Right lobe of liver (tissue), 6 donors: ENCODE data around the gene DYNLL2. TPM values are rescaled to one million over a fixed set of nuclear protein-coding genes. Genes with fewer than 3 reads are reported as not detected.

Experiments
- ATAC-seq, 4 donors: fragments of 200-7000 bp; cut with Tn5 transposase; one replicate each; pipeline ENCODE4 v1.9.1; 2020; ENCODE audit warnings: mild to moderate bottlenecking in 4 of 4, moderate library complexity in 4 of 4
- DNase-seq, 3 donors: peaks; one replicate each; pipeline ENCODE4 v3.0.0-alpha.2; 2020
- H3K27ac ChIP-seq, 3 donors: fragments of 200-600 bp; one replicate each; pipeline ENCODE4 v1.8.0; 2022
- H3K27me3 ChIP-seq, 2 donors: fragments of 200-600 bp; one replicate each; pipeline ENCODE4 v1.8.0; 2022
- H3K36me3 ChIP-seq, 4 donors: fragments of 200-600 bp; sonication (generic) in 1 of 4; one replicate each; pipeline versions ENCODE4 v1.5.1 to v1.8.0; 2017 to 2022; ENCODE audit warnings: control low read depth in 1 of 4
- H3K4me1 ChIP-seq, 4 donors: fragments of 200-600 bp; sonication (generic) in 1 of 4; one replicate each; pipeline versions ENCODE4 v1.5.1 to v1.8.0; 2017 to 2022; ENCODE audit warnings: control low read depth in 1 of 4
- H3K4me3 ChIP-seq, 3 donors: fragments of 200-600 bp; one replicate each; pipeline ENCODE4 v1.8.0; 2022
- H3K9me3 ChIP-seq, 4 donors: fragments of 200-600 bp; sonication (generic) in 1 of 4; one replicate each; pipeline versions ENCODE4 v1.5.1 to v1.8.0; 2017 to 2022; ENCODE audit warnings: control low read depth in 1 of 4
- POLR2A ChIP-seq: fragments of 450-650 bp; IDR thresholded peaks from one replicate; pipeline ENCODE4 v1.6.1; 2017; ENCODE audit warnings: antibody characterized with exemption, mild to moderate bottlenecking
- WGBS: methylation state at CpG from one replicate; pipeline ENCODE4 v1.1.6; 2018; ENCODE audit warnings: low coverage, low lambda C conversion rate; ENCODE audit not compliant: insufficient coverage; ENCODE audit errors: missing lambda C conversion rate; 5-methylcytosine and 5-hydroxymethylcytosine counted together
- intact Hi-C, 2 donors: fragments of 100-400 bp; cut with DNase I; formaldehyde crosslinking; loops; one replicate each; pipeline versions ENCODE4 v1.11.2 to v1.14.1; 2022
- total RNA-seq, 6 experiments: library from RNA; depleted of rRNA in 2 of 6; stranded (reverse); fragments of >200 nt in 2 of 6; fragmentation: NEBNext Ultra II Directional in 3 of 6; extraction: Animal tissue kit (Norgen Biotek cat#: 25700) in 3 of 6; gene quantifications; one replicate each; pipeline versions ENCODE4 v1.1.0 to v1.2.4, GENCODE V29; 2016 to 2023
- TF ChIP-seq, protein P1 (sequence below), 4 donors: fragments of 200-600 bp in 3 of 4; fragments of 450-650 bp in 1 of 4; IDR thresholded peaks; one replicate each; pipeline versions ENCODE4 v1.5.1 to v1.8.0; 2016 to 2022; ENCODE audit warnings: antibody characterized with exemption in 4 of 4, mild to moderate bottlenecking in 2 of 4
- donor health status: DM: no; HTN: yes; CAD: no.
- donor health status: DM: no; HTN: no; CAD: no.
- donor health status: DM: no; HTN: no; CAD: no.
- donor health status: DM: no; HTN: yes; CAD: no.
- donor health status: DM: no; HTN: yes; CAD: no.

The DYNLL2 gene
- total RNA-seq, 6 experiments from 2014 or later, result 13.3 to 28.7 (median 17.7) TPM

GRCh38 chr17:58085039-58085715 lies 2.0 kb downstream of the DYNLL2 start:
- DNase-seq (no peak), ATAC-seq (no peak)
- Histone ChIP-seq H3K27ac (peak overlapping the region in 1 of 3 donors; percentile 86), H3K36me3 (peaks cover 4 to 22% (median 6%) of the 10 kb centered on the region in 4 donors), H3K9me3 (no peaks in the 10 kb centered on the region), H3K4me3 (peak overlapping the region in 2 of 3 donors; percentile 96 to 98), H3K27me3 (no peaks in the 10 kb centered on the region), H3K4me1 (peaks cover 0 to 16% (median 6%) of the 10 kb centered on the region in 4 donors)
- intact Hi-C loops, result no loop called here
- no peak for TF ChIP-seq POLR2A
- TF ChIP-seq, protein P1, sequence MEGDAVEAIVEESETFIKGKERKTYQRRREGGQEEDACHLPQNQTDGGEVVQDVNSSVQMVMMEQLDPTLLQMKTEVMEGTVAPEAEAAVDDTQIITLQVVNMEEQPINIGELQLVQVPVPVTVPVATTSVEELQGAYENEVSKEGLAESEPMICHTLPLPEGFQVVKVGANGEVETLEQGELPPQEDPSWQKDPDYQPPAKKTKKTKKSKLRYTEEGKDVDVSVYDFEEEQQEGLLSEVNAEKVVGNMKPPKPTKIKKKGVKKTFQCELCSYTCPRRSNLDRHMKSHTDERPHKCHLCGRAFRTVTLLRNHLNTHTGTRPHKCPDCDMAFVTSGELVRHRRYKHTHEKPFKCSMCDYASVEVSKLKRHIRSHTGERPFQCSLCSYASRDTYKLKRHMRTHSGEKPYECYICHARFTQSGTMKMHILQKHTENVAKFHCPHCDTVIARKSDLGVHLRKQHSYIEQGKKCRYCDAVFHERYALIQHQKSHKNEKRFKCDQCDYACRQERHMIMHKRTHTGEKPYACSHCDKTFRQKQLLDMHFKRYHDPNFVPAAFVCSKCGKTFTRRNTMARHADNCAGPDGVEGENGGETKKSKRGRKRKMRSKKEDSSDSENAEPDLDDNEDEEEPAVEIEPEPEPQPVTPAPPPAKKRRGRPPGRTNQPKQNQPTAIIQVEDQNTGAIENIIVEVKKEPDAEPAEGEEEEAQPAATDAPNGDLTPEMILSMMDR (IDR thresholded peaks at IDR 0.05), result no peak
- 51% methylated on average over 6 of the region's 8 CpGs for WGBS

GRCh38 chr17:58086953-58087352 lies 3.7 kb downstream of the DYNLL2 start:
- no peak for DNase-seq
- peaks cover 0 to 16% (median 6%) of the 10 kb centered on the region in 4 donors for H3K4me1 ChIP-seq
- H3K9me3 ChIP-seq, result no peaks in the 10 kb centered on the region
- ATAC-seq, result no peak
- 71% methylated on average over 8 of the region's 8 CpGs for WGBS
- no peaks in the 10 kb centered on the region for H3K27me3 ChIP-seq
- H3K27ac ChIP-seq, result no peak overlapping the region
- no peak overlapping the region for H3K4me3 ChIP-seq
- H3K36me3 ChIP-seq, result peaks cover 4 to 40% (median 14%) of the 10 kb centered on the region in 4 donors
- TF ChIP-seq POLR2A, result no peak
- TF ChIP-seq, protein P1 (IDR thresholded peaks at IDR 0.05), result no peak
- intact Hi-C loops, result no loop called here

DNA sequence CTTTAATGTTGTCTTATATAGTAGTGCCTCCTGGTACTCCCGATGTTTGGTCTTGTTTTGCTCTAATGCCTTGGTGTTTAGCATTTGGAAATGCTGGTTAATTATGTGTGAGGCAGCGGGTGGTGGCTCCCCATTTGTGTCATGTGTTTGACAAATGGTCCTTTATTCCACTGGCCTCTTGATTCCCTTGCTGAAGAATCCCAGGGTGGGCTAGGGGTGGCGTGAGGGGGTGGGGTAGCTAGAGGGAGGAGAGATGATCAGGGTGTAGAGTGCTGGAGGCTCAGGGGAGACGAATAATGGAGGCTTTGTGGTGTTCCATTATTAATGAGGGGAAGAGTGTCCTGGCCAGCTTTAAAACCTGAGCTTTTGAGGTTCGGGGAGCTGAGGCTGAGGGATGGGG lies 5.4 kb downstream of the DYNLL2 start:
- Histone ChIP-seq H3K36me3 (peaks cover 4 to 52% (median 21%) of the 10 kb centered on the region in 4 donors), H3K27ac (no peak overlapping the region), H3K4me3 (no peak overlapping the region), H3K4me1 (peaks cover 0 to 12% (median 6%) of the 10 kb centered on the region in 4 donors), H3K27me3 (no peaks in the 10 kb centered on the region), H3K9me3 (no peaks in the 10 kb centered on the region)
- WGBS, result 86% methylated on average over 4 of the region's 5 CpGs
- TF ChIP-seq POLR2A, result no peak
- TF ChIP-seq, protein P1 (IDR thresholded peaks at IDR 0.05), result no peak
- no peak for ATAC-seq
- DNase-seq, result no peak
- intact Hi-C loops, result no loop called here

DNA sequence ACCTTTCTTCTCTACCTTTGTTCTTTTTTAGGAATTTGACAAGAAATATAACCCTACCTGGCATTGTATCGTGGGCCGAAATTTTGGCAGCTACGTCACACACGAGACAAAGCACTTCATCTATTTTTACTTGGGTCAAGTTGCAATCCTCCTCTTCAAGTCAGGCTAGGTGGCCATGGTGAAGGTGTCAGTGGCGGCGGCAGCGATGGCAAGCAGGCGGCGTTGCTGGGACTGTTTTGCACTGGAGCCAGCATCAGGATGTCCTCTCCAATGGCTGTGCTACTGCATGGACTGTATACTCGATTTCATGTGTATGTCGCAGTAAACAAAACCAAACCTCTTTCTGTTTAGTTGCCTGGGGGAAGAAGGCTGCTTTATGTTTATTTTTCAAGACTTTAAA lies 5.9 kb downstream of the DYNLL2 start:
- H3K9me3 ChIP-seq, result no peaks in the 10 kb centered on the region
- no peak for TF ChIP-seq POLR2A
- TF ChIP-seq, protein P1 (IDR thresholded peaks at IDR 0.05), result no peak
- intact Hi-C loops, result no loop called here
- peaks cover 0 to 12% (median 6%) of the 10 kb centered on the region in 4 donors for H3K4me1 ChIP-seq
- DNase-seq (no peak), ATAC-seq (no peak)
- H3K27me3 ChIP-seq, result no peaks in the 10 kb centered on the region
- H3K27ac ChIP-seq, result no peak overlapping the region
- H3K36me3 ChIP-seq, result peaks cover 4 to 52% (median 21%) of the 10 kb centered on the region in 4 donors
- WGBS, result 89% methylated on average over 11 of the region's 11 CpGs
- H3K4me3 ChIP-seq, result no peak overlapping the region
